RWPE2 (cell line): ENCODE results near the gene RNF138.

ENCODE experiments used
- ATAC-seq: fragments of 200-7000 bp; cut with Tn5 transposase; 3 replicates; pipeline ENCODE4 v1.9.1; 2021; ENCODE audit warnings: low read depth
- DNase-seq: peaks from one replicate; pipeline ENCODE4 v3.0.0-alpha.2; 2020; ENCODE audit warnings: low spot score
- H3K27ac ChIP-seq: fragments of 450-650 bp; 2 replicates; pipeline ENCODE4 v1.5.1; 2017; ENCODE audit warnings: mild to moderate bottlenecking; ENCODE audit not compliant: poor library complexity, severe bottlenecking
- H3K27me3 ChIP-seq: fragments of 250-450 bp; sonication (Bioruptor Pico); 2 replicates; pipeline ENCODE4 v1.5.1; 2021; ENCODE audit warnings: mild to moderate bottlenecking, moderate library complexity; ENCODE audit not compliant: insufficient read depth, poor library complexity, severe bottlenecking
- H3K36me3 ChIP-seq: fragments of 250-450 bp; sonication (Bioruptor Pico); 2 replicates; pipeline ENCODE4 v1.5.1; 2020; ENCODE audit warnings: low read depth, mild to moderate bottlenecking, moderate library complexity
- H3K4me1 ChIP-seq: fragments of 250-450 bp; sonication (Bioruptor Pico); 2 replicates; pipeline ENCODE4 v1.5.1; 2021; ENCODE audit warnings: mild to moderate bottlenecking, moderate library complexity; ENCODE audit not compliant: insufficient read depth, poor library complexity, severe bottlenecking
- H3K4me3 ChIP-seq: fragments of 250-450 bp; sonication (Bioruptor Pico); 2 replicates; pipeline ENCODE4 v1.5.1; 2021; ENCODE audit warnings: mild to moderate bottlenecking, moderate library complexity; ENCODE audit not compliant: severe bottlenecking
- H3K9me3 ChIP-seq: fragments of 250-450 bp; sonication (Bioruptor Pico); 2 replicates; pipeline ENCODE4 v1.5.1; 2021; ENCODE audit warnings: mild to moderate bottlenecking, moderate library complexity; ENCODE audit not compliant: severe bottlenecking
- CTCF ChIP-seq: fragments of 450-650 bp; IDR thresholded peaks from one replicate; pipeline ENCODE4 v1.5.1; 2017; ENCODE audit warnings: mild to moderate bottlenecking, moderate library complexity; ENCODE audit not compliant: poor library complexity, severe bottlenecking

RNF138 gene

GRCh38 chr18:32177530-32177929, 85.9 kb downstream of the RNF138 start:
- no peaks in the 10 kb centered on the region for H3K9me3 ChIP-seq
- DNase-seq (no peak), ATAC-seq (no peak)
- H3K27me3 ChIP-seq, result no peaks in the 10 kb centered on the region
- no peaks in the 10 kb centered on the region for H3K36me3 ChIP-seq
- no peak overlapping the region for H3K27ac ChIP-seq
- no peaks in the 10 kb centered on the region for H3K4me1 ChIP-seq
- H3K4me3 ChIP-seq, result no peak overlapping the region
- no peak for TF ChIP-seq CTCF
